HTR-8/SVneo (cell line): ENCODE data around the gene SPCS3.
A peak's percentile ranks its signal among the peaks of the same experiment; 100 is the strongest.
"Not testable (repeated sequence)": the region's sequence is repeated elsewhere in the genome, so short reads cannot be mapped to it uniquely, and the experiment has no call there.

ENCODE experiments used
- DNase-seq: peaks from one replicate; pipeline ENCODE4 v3.0.0; 2011; ENCODE audit warnings: low spot score, mixed read lengths; ENCODE audit not compliant: insufficient read length
- FAIRE-seq: peaks from 2 replicates; lab custom pipeline; 2011; peaks lifted over from hg19 to GRCh38; lab: Jason Lieb, UNC

SPCS3 gene

DNA sequence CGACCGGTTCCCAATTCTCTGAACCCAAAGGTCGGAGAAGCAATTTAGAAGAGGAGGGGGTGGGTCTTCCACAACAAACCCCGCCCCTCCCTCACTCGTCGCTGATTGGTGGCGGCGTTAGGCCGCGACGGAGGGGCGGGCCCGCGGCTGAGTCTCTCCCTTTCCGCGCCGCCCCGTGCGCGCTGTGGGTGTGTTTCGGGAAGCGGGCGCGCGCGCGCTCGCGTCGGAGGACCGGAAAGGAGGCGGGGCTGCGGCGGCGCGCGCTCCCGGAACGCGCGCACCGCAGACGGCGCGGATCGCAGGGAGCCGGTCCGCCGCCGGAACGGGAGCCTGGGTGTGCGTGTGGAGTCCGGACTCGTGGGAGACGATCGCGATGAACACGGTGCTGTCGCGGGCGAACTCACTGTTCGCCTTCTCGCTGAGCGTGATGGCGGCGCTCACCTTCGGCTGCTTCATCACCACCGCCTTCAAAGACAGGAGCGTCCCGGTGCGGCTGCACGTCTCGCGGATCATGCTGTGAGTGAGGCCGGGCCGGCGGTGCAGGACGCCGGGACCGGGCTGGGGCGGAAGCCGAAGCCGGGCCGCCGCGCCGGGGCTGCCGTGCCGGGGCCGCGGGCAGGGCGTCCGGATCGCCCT lies at the start of gene SPCS3:
SPCS3 (plus strand) TSS at position 263 of the 636 bp plus-strand sequence; CDS start at position 374, 111 bp downstream.
- peak; percentile 98 for FAIRE-seq

GRCh38 chr4:176270669-176271068 lies 49.1 kb upstream of the SPCS3 start:
- FAIRE-seq: peak; percentile 99
- peak; percentile 84 for DNase-seq

More for the DNA sequence above, at the start of gene SPCS3:
- DNase-seq: peak; percentile 85

DNA sequence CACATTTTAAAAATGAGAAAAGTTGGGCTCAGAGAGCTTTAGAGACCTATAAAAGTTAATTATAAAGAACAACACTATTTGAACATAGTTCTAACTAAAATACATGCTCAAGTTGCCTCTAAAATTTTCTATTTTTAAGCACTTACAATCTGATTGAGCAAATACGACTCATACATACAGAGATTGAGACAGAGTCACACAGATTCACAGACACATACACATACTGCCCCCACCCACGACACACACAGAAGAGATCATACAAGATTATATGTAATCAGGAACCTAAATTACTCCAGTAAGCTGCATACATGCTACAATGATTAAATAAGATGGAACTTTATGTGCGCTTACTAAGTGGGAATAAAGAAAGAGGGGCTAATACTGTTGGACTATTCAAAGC lies 48.0 kb upstream of the SPCS3 start:
- FAIRE-seq (no peak), DNase-seq (no peak)

DNA sequence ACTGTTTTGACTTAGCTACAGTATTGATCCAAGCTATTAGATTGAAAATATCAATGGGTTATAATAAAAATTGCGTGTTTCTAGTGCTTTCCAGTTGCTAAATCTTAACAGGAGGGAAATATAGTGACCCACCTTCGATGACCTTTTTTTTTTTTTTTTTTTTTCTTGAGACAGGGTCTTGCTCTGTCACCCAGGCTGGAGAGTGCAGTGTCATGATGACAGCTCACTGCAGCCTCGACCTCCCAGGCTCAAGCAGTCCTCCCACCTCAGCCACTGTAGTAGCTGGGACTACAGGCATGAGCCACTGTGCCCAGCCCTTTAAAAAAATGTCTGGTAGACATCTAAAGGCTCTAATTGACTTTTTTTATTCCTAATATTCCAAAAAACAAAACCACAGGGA lies 47.0 kb upstream of the SPCS3 start:
- FAIRE-seq (no peak), DNase-seq (no peak)

DNA sequence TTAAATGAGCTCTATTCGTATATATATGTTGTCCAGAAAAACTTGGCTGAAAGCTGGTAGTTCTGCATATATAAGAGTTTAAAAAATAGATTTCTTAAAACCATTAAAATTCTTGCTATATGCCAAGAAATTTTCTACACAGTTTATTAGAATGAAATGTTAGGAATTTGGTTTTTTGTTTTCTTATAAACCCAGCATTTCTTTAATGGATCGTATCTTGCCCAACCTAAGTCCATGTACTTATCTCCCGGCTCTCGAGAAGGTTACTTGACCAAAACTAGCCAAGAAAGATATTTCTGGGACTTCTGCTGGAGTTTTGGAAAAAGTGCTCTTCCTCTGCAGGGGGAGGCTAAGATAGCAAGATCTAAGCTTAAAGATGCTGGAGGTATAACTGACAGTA lies 46.0 kb upstream of the SPCS3 start:
- FAIRE-seq (no peak), DNase-seq (no peak)

DNA sequence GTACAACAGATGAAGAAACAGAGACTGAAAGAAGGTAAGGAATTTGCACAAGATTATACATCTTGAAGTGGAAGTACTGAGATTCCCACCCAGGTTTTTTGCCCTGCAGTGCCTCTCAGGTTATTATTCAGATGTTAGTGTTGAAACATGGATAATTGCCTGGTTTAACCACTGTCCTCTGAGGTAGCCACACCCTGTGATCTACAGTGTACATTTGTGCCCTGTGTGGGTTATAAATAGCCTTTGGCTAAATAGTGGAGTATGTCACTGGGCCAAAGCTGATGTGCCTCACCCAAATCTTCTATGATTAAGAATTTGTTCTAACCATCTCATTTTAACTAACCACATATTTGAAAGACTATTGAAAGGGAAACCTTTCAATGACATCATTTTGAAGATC lies 45.3 kb upstream of the SPCS3 start:
- FAIRE-seq: peak; percentile 52
- no peak for DNase-seq

DNA sequence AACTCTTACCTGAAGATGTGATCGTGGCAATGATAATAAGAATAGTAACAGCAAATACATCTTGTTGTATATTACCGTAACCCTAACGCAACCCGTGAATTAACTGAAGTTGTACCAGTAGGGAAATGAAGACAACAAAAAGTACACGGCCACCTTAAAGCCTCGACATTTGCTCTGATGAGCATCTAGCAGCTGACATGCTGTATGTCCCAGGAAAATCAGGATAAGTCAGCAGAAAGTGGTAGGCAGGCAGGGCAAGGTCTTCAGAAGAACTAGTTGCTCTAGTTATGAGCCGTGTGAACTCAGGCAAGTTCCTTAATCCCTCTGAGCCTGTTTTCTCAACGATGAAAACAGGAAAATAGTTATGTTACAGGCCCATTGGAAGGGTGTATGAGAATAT lies 43.1 kb upstream of the SPCS3 start:
- FAIRE-seq (no peak), DNase-seq (no peak)

- DNase-seq (peak; percentile 65), FAIRE-seq (peak; percentile 66)
These were observed 42.4 kb upstream of the SPCS3 start for GRCh38 chr4:176277162-176277904.

DNA sequence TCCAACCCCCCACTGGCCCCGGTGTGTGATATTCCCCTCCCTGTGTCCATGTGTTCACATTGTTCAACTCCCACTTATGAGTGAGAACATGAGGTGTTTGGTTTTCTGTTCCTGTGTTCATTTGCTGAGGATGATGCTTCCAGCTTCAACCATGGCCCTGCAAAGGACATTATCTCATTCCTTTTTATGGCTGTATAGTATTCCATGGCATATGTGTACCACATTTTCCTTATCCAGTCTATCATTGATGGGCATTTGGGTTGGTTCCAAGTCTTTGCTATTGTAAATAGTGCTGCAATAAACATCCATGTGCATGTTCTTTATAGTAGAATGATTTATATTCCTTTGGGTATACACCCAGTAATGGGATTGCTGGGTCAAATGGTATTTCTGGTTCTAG lies 40.2 kb upstream of the SPCS3 start:
- not testable (repeated sequence) for FAIRE-seq, DNase-seq

DNA sequence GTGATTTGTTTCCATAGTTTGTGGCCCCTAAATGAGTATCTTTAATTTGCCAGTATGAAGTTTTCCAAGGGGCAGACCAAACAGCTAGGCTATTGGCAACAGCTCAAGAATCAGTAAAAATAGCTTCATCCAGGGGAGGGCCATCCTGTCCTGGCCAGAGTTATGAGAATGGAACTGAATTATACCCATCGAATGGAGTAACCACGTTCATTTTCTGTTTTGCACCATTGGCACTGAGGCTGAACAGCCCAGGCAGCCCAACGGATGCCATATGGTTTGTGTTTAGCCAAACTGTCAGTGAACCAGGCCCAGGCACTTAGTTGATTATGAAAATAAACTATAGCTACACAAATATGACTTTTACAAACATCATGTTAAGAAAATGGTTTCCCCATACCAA lies 33.0 kb upstream of the SPCS3 start:
- FAIRE-seq: no peak
- no peak for DNase-seq

GRCh38 chr4:176287546-176287945 lies 32.2 kb upstream of the SPCS3 start:
- DNase-seq: no peak
- FAIRE-seq: no peak

DNA sequence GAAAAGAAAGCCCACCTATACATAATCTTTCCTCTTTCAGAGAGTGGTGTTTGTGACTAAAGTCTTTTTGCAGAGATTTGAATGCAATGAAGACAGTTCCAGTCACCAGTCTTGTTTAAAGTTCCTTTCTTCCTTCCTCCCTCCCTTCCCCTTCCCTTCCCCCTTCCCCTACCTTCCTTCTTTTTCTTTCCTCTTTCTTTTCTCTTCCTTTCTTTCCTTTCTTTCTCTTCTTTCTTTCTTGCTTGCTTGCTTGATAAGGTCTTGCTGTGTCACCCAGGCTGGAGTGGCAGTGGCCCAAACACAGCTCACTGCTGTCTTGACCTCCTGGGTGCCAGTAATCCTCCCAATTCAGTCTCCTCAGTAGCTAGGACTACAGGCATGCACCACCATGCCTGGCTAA lies 31.7 kb upstream of the SPCS3 start:
- FAIRE-seq: no peak
- no peak for DNase-seq

DNA sequence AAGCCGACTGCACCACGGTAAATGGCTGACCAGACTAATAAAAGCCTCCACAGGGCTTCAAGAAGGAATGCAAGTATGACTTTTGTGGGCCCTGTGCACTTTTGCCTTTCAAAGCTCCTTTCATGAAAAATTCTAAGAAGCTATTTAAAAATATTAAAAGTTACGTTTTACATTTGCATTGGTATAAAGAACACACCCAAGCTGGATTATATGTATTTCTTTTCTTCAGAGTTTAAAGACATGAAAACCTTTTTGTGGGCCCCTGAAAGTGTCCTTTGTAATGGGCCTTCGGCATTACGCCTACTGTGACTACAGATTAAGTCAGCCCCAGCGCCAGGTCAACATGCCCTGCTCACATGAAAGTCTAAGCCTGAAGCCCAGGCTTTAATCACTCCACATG lies 30.2 kb upstream of the SPCS3 start:
- no peak for DNase-seq
- no peak for FAIRE-seq

DNA sequence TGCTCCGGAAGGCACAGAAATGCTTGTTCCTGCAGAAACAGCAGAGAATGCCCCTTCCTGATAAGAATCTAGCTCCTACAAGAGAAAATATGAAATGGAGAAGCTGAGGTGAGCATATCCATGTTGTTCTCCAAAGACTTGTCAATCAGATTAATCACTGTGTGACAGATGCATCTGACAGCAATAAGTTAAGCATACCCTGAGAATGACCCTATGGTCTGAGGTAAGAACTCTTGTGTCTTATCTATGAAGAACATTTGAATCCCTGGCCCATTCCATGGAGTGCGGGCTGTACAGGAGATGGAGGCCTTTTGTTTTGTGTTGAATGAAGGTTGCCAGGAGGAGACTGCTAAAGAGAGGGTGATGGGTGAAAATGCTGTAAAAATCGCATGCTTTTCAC lies 29.2 kb upstream of the SPCS3 start:
- FAIRE-seq (no peak), DNase-seq (no peak)

GRCh38 chr4:176291748-176292147 lies 28.0 kb upstream of the SPCS3 start:
- FAIRE-seq (no peak), DNase-seq (no peak)

DNA sequence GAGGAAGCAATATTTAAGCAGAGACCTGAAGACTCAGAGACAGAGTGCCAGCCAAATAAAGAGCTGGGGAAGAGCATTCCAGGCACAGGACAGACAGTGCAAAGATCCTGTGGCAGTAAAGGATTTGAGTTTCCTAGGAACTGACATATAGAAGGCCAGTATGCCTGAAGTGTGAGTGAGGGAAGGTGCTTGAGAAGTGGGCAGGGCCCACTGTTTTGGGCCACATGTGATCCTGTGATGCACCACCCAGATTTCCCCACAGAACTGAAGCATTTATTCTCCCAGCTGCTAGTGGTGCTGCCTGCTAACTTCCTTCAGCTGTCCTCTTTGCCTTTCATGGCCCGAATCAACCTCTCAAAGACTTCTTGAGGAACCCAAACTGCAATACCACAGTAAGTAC lies 26.8 kb upstream of the SPCS3 start:
- FAIRE-seq (peak; percentile 26), DNase-seq (no peak)

DNA sequence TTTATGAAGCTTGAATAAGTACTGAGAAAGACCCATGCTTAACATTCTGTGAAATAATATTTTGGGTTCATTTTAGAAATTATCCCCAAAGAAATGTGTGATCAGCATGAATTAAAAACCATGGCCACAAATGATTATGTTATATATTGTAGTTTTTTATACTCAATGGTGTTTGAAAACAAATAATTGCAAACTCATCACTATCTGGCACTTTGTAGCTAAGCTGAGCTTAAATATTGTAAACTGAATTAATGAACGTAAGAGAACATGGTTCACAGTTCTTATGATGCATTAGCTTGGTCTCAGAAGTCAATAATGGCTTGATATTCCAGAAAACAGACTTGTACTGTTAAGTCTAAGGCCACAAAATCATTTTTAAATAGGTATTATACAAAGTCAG lies 26.1 kb upstream of the SPCS3 start:
- FAIRE-seq: no peak

GRCh38 chr4:176295907-176296306 lies 23.9 kb upstream of the SPCS3 start:
- not testable (repeated sequence) for DNase-seq, FAIRE-seq

More for the DNA sequence above, 26.1 kb upstream of the SPCS3 start:
- no peak for DNase-seq

DNA sequence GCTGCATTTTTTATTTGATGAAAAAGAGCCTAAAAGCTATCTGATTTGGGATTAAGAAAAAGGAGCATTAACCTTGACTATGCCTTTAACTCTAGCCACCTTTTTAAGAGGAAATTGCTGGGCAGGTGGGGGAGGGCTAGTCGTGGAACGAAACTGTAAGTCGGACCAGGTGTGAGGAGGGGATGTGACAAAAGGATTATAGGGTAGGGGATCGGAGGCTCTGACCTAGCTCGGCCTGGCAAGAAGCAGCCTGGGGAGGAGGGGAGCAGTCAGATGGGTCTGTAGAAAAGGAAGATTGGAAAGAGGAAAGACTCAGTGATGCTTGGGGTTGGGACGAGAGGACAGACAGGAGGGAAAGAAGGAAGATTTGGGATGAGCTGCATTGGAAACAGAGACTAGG lies 21.1 kb upstream of the SPCS3 start:
- DNase-seq: no peak
- FAIRE-seq: no peak

GRCh38 chr4:176300036-176300435 lies 19.7 kb upstream of the SPCS3 start:
- FAIRE-seq: no peak
- DNase-seq: no peak

GRCh38 chr4:176300565-176300964 lies 19.2 kb upstream of the SPCS3 start:
- DNase-seq: no peak

More at GRCh38 chr4:176300565-176300964, 19.2 kb upstream of the SPCS3 start:
- no peak for FAIRE-seq
